Heart left ventricle (tissue), 13 donors: ENCODE data around the gene CEP112.

Experiments
- CTCF ChIP-seq, 12 donors: fragments of 200-600 bp; sonication (generic) in 4 of 12; IDR thresholded peaks; one replicate each; pipeline versions ENCODE4 v1.5.0 to v1.8.0; 2018 to 2022; ENCODE audit warnings: antibody characterized with exemption in 12 of 12, mild to moderate bottlenecking in 5 of 12
- POLR2A ChIP-seq, 2 donors: fragments of 450-650 bp; IDR thresholded peaks; one replicate each; pipeline ENCODE4 v1.6.1; 2017; ENCODE audit warnings: antibody characterized with exemption in 2 of 2, mild to moderate bottlenecking in 2 of 2, moderate library complexity in 2 of 2
- donor health status: ischemic (EF 13 %, LVEDD 7.1; RV severe dilation, severe dysfunction).
- donor health status: DM: no; HTN: yes; CAD: no.
- donor health status: DM: no; HTN: no; CAD: no.
- donor health status: ischemic (EF 25% LVEDD 6.9; RV normal size, moderate dysfunction).
- donor health status: ischemic (EF 25% LVEDD 5.7; RV mildly dilated, moderate dysfunction).
- donor health status: ischemic (EF 35%, LVEDD 5.7; RV mildly dilated, moderate dysfunction).
- donor health status: nonischemic (EF 11% LVEDD 7.7; RV severe dilation, severe dysfunction).
- donor health status: DM: yes; HTN: yes; CAD: no.
- donor health status: PGD.
- donor health status: ischemic (EF 29% LVEDD 5.4; RV normal size, mild dysfunction).
- donor health status: nonischemic (EF 23%, LVEDD 6.1; RV moderate dilation, normal function).

- TF ChIP-seq CTCF (IDR thresholded peaks at IDR 0.05): no peak
- no peak for TF ChIP-seq POLR2A (IDR thresholded peaks at IDR 0.05)
These were observed 458.6 kb downstream of the CEP112 start for GRCh38 chr17:65733314-65733713.
